ENCODE results near the gene KDM4B.

- TF ChIP-seq CTCF (IDR thresholded peaks at IDR 0.05) (no peak), POLR2A (IDR thresholded peaks at IDR 0.05) (no peak)
Observed at GRCh38 chr19:5177745-5178450, 209.0 kb downstream of the KDM4B start.

Measured in Peyer's patch (tissue), 4 donors.